Measurements from ENCODE around the gene MX1. TPM values are rescaled to one million over a fixed set of nuclear protein-coding genes. Genes with fewer than 3 reads are reported as not detected.

MX1 gene
- total and polyA plus RNA-seq, 2 experiments from 2014 or later = 2.1 to 6.5 TPM

- DNase-seq (ENCODE audit: low spot score) = no peak
- no peaks in the 10 kb centered on the region for H3F3A ChIP-seq (replicated peaks; ENCODE audit: low read depth)
- no peak overlapping the region for H2AFZ ChIP-seq
- H3K27me3 ChIP-seq (ENCODE audit: insufficient read depth) = peaks cover 36% of the 10 kb centered on the region
- H3K4me3 Mint-ChIP-seq = no peak overlapping the region
- H3K27ac ChIP-seq (ENCODE audit: low read depth) = no peak overlapping the region
- H3K9me3 Mint-ChIP-seq = no peaks in the 10 kb centered on the region; the same call in 2 of the 3 replicates
- 0 out of 2 replicates have a peak, but pooled peaks cover 3% of the 10 kb centered on the region for H3K9me2 ChIP-seq (ENCODE audit: insufficient read depth)
- H3K36me3 ChIP-seq (ENCODE audit: insufficient read depth) = no peaks in the 10 kb centered on the region
- H3K27ac Mint-ChIP-seq = no peak overlapping the region
- peaks cover 6% of the 10 kb centered on the region; the same call in 1 of the 2 replicates for H3K4me1 ChIP-seq (ENCODE audit: insufficient read depth)
- no peaks in the 10 kb centered on the region for H4K20me1 ChIP-seq (replicated peaks; ENCODE audit: insufficient read depth)
- TF ChIP-seq NANOG (IDR thresholded peaks at IDR 0.05; ENCODE audit: borderline replicate concordance) (no peak), POLR2AphosphoS5 (IDR thresholded peaks at IDR 0.05; ENCODE audit: low read depth) (no peak), ZNF462 (CRISPR knock-in tag; IDR thresholded peaks at IDR 0.05) (no peak), EZH2phosphoT487 (IDR thresholded peaks at IDR 0.05; ENCODE audit: unreplicated experiment) (no peak), JUNB (IDR thresholded peaks at IDR 0.05; ENCODE audit: unreplicated experiment) (no peak), CREB1 (CRISPR knock-in tag; IDR thresholded peaks at IDR 0.05; ENCODE audit: low read depth) (no peak), ETS1 (IDR thresholded peaks at IDR 0.05) (no peak), ZNF331 (CRISPR knock-in tag; IDR thresholded peaks at IDR 0.05; ENCODE audit: low read depth) (no peak), STAT1 (IDR thresholded peaks at IDR 0.05; ENCODE audit: unreplicated experiment) (no peak), ZNF114 (CRISPR knock-in tag; IDR thresholded peaks at IDR 0.05) (no peak), EZH2 (IDR thresholded peaks at IDR 0.05; ENCODE audit: low read depth, unreplicated experiment) (no peak)
- TF ChIP-seq, protein P1, sequence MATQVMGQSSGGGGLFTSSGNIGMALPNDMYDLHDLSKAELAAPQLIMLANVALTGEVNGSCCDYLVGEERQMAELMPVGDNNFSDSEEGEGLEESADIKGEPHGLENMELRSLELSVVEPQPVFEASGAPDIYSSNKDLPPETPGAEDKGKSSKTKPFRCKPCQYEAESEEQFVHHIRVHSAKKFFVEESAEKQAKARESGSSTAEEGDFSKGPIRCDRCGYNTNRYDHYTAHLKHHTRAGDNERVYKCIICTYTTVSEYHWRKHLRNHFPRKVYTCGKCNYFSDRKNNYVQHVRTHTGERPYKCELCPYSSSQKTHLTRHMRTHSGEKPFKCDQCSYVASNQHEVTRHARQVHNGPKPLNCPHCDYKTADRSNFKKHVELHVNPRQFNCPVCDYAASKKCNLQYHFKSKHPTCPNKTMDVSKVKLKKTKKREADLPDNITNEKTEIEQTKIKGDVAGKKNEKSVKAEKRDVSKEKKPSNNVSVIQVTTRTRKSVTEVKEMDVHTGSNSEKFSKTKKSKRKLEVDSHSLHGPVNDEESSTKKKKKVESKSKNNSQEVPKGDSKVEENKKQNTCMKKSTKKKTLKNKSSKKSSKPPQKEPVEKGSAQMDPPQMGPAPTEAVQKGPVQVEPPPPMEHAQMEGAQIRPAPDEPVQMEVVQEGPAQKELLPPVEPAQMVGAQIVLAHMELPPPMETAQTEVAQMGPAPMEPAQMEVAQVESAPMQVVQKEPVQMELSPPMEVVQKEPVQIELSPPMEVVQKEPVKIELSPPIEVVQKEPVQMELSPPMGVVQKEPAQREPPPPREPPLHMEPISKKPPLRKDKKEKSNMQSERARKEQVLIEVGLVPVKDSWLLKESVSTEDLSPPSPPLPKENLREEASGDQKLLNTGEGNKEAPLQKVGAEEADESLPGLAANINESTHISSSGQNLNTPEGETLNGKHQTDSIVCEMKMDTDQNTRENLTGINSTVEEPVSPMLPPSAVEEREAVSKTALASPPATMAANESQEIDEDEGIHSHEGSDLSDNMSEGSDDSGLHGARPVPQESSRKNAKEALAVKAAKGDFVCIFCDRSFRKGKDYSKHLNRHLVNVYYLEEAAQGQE (IDR thresholded peaks at IDR 0.05; ENCODE audit: unreplicated experiment) = no peak
- TF ChIP-seq, protein P2, sequence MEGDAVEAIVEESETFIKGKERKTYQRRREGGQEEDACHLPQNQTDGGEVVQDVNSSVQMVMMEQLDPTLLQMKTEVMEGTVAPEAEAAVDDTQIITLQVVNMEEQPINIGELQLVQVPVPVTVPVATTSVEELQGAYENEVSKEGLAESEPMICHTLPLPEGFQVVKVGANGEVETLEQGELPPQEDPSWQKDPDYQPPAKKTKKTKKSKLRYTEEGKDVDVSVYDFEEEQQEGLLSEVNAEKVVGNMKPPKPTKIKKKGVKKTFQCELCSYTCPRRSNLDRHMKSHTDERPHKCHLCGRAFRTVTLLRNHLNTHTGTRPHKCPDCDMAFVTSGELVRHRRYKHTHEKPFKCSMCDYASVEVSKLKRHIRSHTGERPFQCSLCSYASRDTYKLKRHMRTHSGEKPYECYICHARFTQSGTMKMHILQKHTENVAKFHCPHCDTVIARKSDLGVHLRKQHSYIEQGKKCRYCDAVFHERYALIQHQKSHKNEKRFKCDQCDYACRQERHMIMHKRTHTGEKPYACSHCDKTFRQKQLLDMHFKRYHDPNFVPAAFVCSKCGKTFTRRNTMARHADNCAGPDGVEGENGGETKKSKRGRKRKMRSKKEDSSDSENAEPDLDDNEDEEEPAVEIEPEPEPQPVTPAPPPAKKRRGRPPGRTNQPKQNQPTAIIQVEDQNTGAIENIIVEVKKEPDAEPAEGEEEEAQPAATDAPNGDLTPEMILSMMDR (conservative IDR thresholded peaks at IDR 0.05; ENCODE audit: low read depth in 2 of 2) = no peak
- H3K79me2 ChIP-seq (replicated peaks; ENCODE audit: insufficient read depth) = no peaks in the 10 kb centered on the region
- ATAC-seq = no peak
- no peak overlapping the region for H3K4me3 ChIP-seq
- H3K4me2 ChIP-seq = no peak overlapping the region
- no peaks in the 10 kb centered on the region for H3K36me3 Mint-ChIP-seq (ENCODE audit: low read depth)
- peaks cover 29% of the 10 kb centered on the region for H3K27me3 Mint-ChIP-seq (ENCODE audit: insufficient read depth, low read depth, poor library complexity)
- peaks cover 12% of the 10 kb centered on the region; the same call in 2 of the 3 replicates for H3K4me1 Mint-ChIP-seq
These were observed 4.0 kb downstream of the MX1 start for GRCh38 chr21:41429925-41430491.
